ENCODE measurements around the gene PLEKHM3.

PLEKHM3 gene

GRCh38 chr2:208012449-208012848 is 12.9 kb downstream of the PLEKHM3 start:
- Histone ChIP-seq H3K27me3 (ENCODE audit: control insufficient read depth, insufficient read depth, low read length) (no peaks in the 10 kb centered on the region), H3K4me1 (ENCODE audit: control insufficient read depth, insufficient read depth, low read length) (0 out of 2 replicates have a peak, but pooled peaks cover 4% of the 10 kb centered on the region), H3K9ac (ENCODE audit: low read length) (no peak overlapping the region), H3K9me3 (ENCODE audit: control insufficient read depth, insufficient read depth, low read depth, low read length) (no peaks in the 10 kb centered on the region), H3K27ac (ENCODE audit: low read depth, low read length) (no peak overlapping the region), H3K36me3 (ENCODE audit: control insufficient read depth, insufficient read depth, low read length) (no peaks in the 10 kb centered on the region), H3K4me3 (ENCODE audit: low read depth, low read length) (no peak overlapping the region)

GRCh38 chr2:208010506-208010905 is 14.8 kb downstream of the PLEKHM3 start:
- H3K36me3 ChIP-seq (ENCODE audit: control insufficient read depth, insufficient read depth, low read length), result no peaks in the 10 kb centered on the region
- no peak overlapping the region for H3K4me3 ChIP-seq (ENCODE audit: low read depth, low read length)
- H3K9ac ChIP-seq (ENCODE audit: low read length), result no peak overlapping the region
- H3K27ac ChIP-seq (ENCODE audit: low read depth, low read length), result no peak overlapping the region
- H3K4me1 ChIP-seq (ENCODE audit: control insufficient read depth, insufficient read depth, low read length), result peaks cover 14% of the 10 kb centered on the region; the same call in 1 of the 2 replicates
- no peaks in the 10 kb centered on the region for H3K27me3 ChIP-seq (ENCODE audit: control insufficient read depth, insufficient read depth, low read length)
- H3K9me3 ChIP-seq (ENCODE audit: control insufficient read depth, insufficient read depth, low read depth, low read length), result no peaks in the 10 kb centered on the region

GRCh38 chr2:208006833-208007232 is 18.5 kb downstream of the PLEKHM3 start:
- Histone ChIP-seq H3K9ac (ENCODE audit: low read length) (no peak overlapping the region), H3K36me3 (ENCODE audit: control insufficient read depth, insufficient read depth, low read length) (no peaks in the 10 kb centered on the region), H3K4me1 (ENCODE audit: control insufficient read depth, insufficient read depth, low read length) (peaks cover 10% of the 10 kb centered on the region; the same call in 1 of the 2 replicates), H3K27me3 (ENCODE audit: control insufficient read depth, insufficient read depth, low read length) (no peaks in the 10 kb centered on the region), H3K4me3 (ENCODE audit: low read depth, low read length) (no peak overlapping the region), H3K27ac (ENCODE audit: low read depth, low read length) (no peak overlapping the region), H3K9me3 (ENCODE audit: control insufficient read depth, insufficient read depth, low read depth, low read length) (no peaks in the 10 kb centered on the region)

DNA sequence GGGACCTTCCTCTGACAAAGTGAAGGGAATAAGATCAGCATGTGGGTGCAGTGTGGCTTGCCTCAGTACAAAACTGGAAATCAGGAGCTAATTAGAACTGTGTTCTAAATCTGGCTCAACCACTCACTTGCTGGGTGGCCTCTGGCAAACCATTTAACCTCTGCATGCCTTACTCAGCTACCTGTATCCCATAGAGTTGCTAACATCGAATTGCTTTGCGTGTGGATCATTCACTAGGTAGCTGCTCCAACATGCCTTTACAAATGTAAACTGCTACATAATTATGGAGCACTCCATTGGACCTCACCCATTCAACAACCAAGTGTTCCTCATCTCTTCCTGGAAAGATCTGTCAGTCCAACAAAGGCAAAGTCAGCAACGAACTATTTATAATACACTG is 19.0 kb downstream of the PLEKHM3 start:
- no peak overlapping the region for H3K9ac ChIP-seq (ENCODE audit: low read length)
- no peaks in the 10 kb centered on the region for H3K36me3 ChIP-seq (ENCODE audit: control insufficient read depth, insufficient read depth, low read length)
- no peaks in the 10 kb centered on the region for H3K27me3 ChIP-seq (ENCODE audit: control insufficient read depth, insufficient read depth, low read length)
- H3K9me3 ChIP-seq (ENCODE audit: control insufficient read depth, insufficient read depth, low read depth, low read length), result no peaks in the 10 kb centered on the region
- no peak overlapping the region for H3K4me3 ChIP-seq (ENCODE audit: low read depth, low read length)
- H3K4me1 ChIP-seq (ENCODE audit: control insufficient read depth, insufficient read depth, low read length), result peaks cover 10% of the 10 kb centered on the region; the same call in 1 of the 2 replicates
- H3K27ac ChIP-seq (ENCODE audit: low read depth, low read length), result no peak overlapping the region

- Histone ChIP-seq H3K4me3 (ENCODE audit: low read depth, low read length) (no peak overlapping the region), H3K36me3 (ENCODE audit: control insufficient read depth, insufficient read depth, low read length) (peaks cover 4% of the 10 kb centered on the region; the same call in 1 of the 2 replicates), H3K9ac (ENCODE audit: low read length) (no peak overlapping the region), H3K27me3 (ENCODE audit: control insufficient read depth, insufficient read depth, low read length) (no peaks in the 10 kb centered on the region), H3K9me3 (ENCODE audit: control insufficient read depth, insufficient read depth, low read depth, low read length) (no peaks in the 10 kb centered on the region), H3K4me1 (ENCODE audit: control insufficient read depth, insufficient read depth, low read length) (peaks cover 10% of the 10 kb centered on the region; the same call in 1 of the 2 replicates), H3K27ac (ENCODE audit: low read depth, low read length) (no peak overlapping the region)
Observed at GRCh38 chr2:208001924-208002323, 23.4 kb downstream of the PLEKHM3 start.

- Histone ChIP-seq H3K4me1 (ENCODE audit: control insufficient read depth, insufficient read depth, low read length) (no peaks in the 10 kb centered on the region), H3K27ac (ENCODE audit: low read depth, low read length) (no peak overlapping the region), H3K27me3 (ENCODE audit: control insufficient read depth, insufficient read depth, low read length) (no peaks in the 10 kb centered on the region), H3K4me3 (ENCODE audit: low read depth, low read length) (no peak overlapping the region), H3K36me3 (ENCODE audit: control insufficient read depth, insufficient read depth, low read length) (peaks cover 4% of the 10 kb centered on the region; the same call in 1 of the 2 replicates), H3K9ac (ENCODE audit: low read length) (no peak overlapping the region), H3K9me3 (ENCODE audit: control insufficient read depth, insufficient read depth, low read depth, low read length) (no peaks in the 10 kb centered on the region)
Observed at GRCh38 chr2:208000701-208001395, 24.5 kb downstream of the PLEKHM3 start.

DNA sequence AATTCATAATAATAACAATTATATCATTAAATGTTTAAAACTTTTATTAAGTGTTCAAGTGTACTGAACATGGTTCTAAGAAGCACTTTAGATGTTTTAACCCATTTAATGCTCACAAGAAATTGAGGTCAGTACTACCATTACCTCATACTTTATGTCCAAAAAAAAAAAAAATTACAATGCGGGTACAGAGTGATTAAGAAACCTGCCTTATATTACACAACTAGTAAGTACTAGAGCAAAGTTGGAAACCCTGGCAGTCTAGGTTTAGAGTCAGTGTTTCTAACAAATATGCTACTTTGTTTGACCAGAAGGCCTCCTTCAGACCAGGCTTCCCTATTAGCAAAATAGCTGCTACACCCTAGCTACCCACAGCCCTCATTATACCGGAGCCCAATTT is 28.5 kb downstream of the PLEKHM3 start:
- peaks cover 4% of the 10 kb centered on the region; the same call in 1 of the 2 replicates for H3K36me3 ChIP-seq (ENCODE audit: control insufficient read depth, insufficient read depth, low read length)
- no peak overlapping the region for H3K27ac ChIP-seq (ENCODE audit: low read depth, low read length)
- no peaks in the 10 kb centered on the region for H3K27me3 ChIP-seq (ENCODE audit: control insufficient read depth, insufficient read depth, low read length)
- no peaks in the 10 kb centered on the region for H3K9me3 ChIP-seq (ENCODE audit: control insufficient read depth, insufficient read depth, low read depth, low read length)
- H3K4me1 ChIP-seq (ENCODE audit: control insufficient read depth, insufficient read depth, low read length), result no peaks in the 10 kb centered on the region
- no peak overlapping the region for H3K9ac ChIP-seq (ENCODE audit: low read length)
- H3K4me3 ChIP-seq (ENCODE audit: low read depth, low read length), result no peak overlapping the region

DNA sequence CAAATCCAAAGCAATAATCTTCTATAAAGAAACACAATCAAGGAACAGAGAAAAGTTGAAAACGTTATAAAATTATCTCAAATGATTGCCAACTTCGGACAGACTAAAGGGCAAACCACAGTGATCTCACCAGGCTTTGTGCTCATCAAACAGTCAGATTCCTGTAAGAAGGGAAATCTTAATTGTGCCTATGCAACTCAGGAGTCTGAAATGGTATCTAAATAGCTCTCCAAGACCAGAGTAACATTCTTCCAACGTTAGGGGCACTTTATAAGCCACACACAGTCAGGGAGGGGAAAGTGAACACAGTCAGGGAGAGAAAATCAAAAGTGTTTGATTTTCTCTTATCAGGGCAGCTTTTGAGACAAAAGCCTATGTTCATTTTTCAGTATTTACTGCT is 29.4 kb downstream of the PLEKHM3 start:
- no peaks in the 10 kb centered on the region for H3K4me1 ChIP-seq (ENCODE audit: control insufficient read depth, insufficient read depth, low read length)
- H3K27me3 ChIP-seq (ENCODE audit: control insufficient read depth, insufficient read depth, low read length), result no peaks in the 10 kb centered on the region
- no peak overlapping the region for H3K4me3 ChIP-seq (ENCODE audit: low read depth, low read length)
- no peak overlapping the region for H3K27ac ChIP-seq (ENCODE audit: low read depth, low read length)
- no peak overlapping the region for H3K9ac ChIP-seq (ENCODE audit: low read length)
- peaks cover 4% of the 10 kb centered on the region; the same call in 1 of the 2 replicates for H3K36me3 ChIP-seq (ENCODE audit: control insufficient read depth, insufficient read depth, low read length)
- no peaks in the 10 kb centered on the region for H3K9me3 ChIP-seq (ENCODE audit: control insufficient read depth, insufficient read depth, low read depth, low read length)

GRCh38 chr2:207993151-207993763 is 32.1 kb downstream of the PLEKHM3 start:
- Histone ChIP-seq H3K4me3 (ENCODE audit: low read depth, low read length) (no peak overlapping the region), H3K27me3 (ENCODE audit: control insufficient read depth, insufficient read depth, low read length) (no peaks in the 10 kb centered on the region), H3K27ac (ENCODE audit: low read depth, low read length) (no peak overlapping the region), H3K9ac (ENCODE audit: low read length) (no peak overlapping the region), H3K36me3 (ENCODE audit: control insufficient read depth, insufficient read depth, low read length) (no peaks in the 10 kb centered on the region), H3K9me3 (ENCODE audit: control insufficient read depth, insufficient read depth, low read depth, low read length) (no peaks in the 10 kb centered on the region), H3K4me1 (ENCODE audit: control insufficient read depth, insufficient read depth, low read length) (no peaks in the 10 kb centered on the region)

DNA sequence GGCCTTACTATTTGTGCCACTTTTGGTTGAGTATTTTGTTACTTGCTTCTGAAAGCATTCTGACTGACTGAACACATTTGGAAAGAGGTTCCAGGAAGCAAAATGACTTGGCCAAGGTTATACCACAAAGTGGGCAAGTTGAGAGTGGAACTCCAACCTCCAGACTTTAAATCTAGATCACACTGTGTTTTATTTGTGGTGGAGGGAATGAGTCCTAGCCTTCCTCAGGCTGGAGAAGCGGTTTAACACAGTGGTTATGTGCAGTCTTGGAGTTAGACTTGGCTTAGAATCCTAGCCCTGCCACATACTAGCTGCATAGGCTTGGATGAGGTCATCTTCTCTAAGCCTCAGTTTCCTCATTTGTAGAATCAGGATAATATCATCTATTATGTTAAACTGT is 33.4 kb downstream of the PLEKHM3 start:
- Histone ChIP-seq H3K4me3 (ENCODE audit: low read depth, low read length) (no peak overlapping the region), H3K9ac (ENCODE audit: low read length) (no peak overlapping the region), H3K27ac (ENCODE audit: low read depth, low read length) (no peak overlapping the region), H3K27me3 (ENCODE audit: control insufficient read depth, insufficient read depth, low read length) (no peaks in the 10 kb centered on the region), H3K9me3 (ENCODE audit: control insufficient read depth, insufficient read depth, low read depth, low read length) (no peaks in the 10 kb centered on the region), H3K4me1 (ENCODE audit: control insufficient read depth, insufficient read depth, low read length) (no peaks in the 10 kb centered on the region), H3K36me3 (ENCODE audit: control insufficient read depth, insufficient read depth, low read length) (no peaks in the 10 kb centered on the region)

DNA sequence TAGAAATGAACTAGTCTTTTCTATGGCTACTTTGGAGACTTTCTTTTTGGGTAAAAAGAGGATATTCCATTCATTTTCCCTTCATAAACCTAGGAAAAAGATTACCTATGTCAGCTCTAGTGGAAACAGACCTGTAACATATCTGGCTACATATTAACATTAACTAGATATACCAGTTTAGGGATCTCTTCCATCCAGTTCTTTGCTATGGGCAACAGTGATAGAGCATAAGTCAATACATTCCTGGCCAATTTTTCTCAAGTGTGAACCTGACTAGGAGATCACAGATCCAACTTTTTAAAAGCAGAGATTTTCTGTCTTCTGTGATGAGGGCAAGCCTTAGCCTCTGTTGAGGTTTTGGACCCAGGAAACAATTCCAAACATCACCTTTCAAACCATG is 34.5 kb downstream of the PLEKHM3 start:
- H3K27me3 ChIP-seq (ENCODE audit: control insufficient read depth, insufficient read depth, low read length), result no peaks in the 10 kb centered on the region
- no peak overlapping the region for H3K9ac ChIP-seq (ENCODE audit: low read length)
- H3K27ac ChIP-seq (ENCODE audit: low read depth, low read length), result no peak overlapping the region
- no peaks in the 10 kb centered on the region for H3K4me1 ChIP-seq (ENCODE audit: control insufficient read depth, insufficient read depth, low read length)
- no peaks in the 10 kb centered on the region for H3K9me3 ChIP-seq (ENCODE audit: control insufficient read depth, insufficient read depth, low read depth, low read length)
- no peaks in the 10 kb centered on the region for H3K36me3 ChIP-seq (ENCODE audit: control insufficient read depth, insufficient read depth, low read length)
- no peak overlapping the region for H3K4me3 ChIP-seq (ENCODE audit: low read depth, low read length)

All from HUES6 (cell line).